Measurements from ENCODE around the gene CCNDBP1. TPM values are rescaled to one million over a fixed set of nuclear protein-coding genes. Genes with fewer than 3 reads are reported as not detected.

Gene CCNDBP1
- total and polyA plus RNA-seq, 2 experiments from 2014 or later, result 23.9 to 33.5 TPM

- no peak for ATAC-seq
- H3K4me3 Mint-ChIP-seq, result no peak overlapping the region
- H3K4me3 ChIP-seq, result no peak overlapping the region
These were observed 20.9 kb downstream of the CCNDBP1 start for GRCh38 chr15:43206054-43206453.

More at GRCh38 chr15:43206054-43206453, 20.9 kb downstream of the CCNDBP1 start:
- H3K9me3 Mint-ChIP-seq, result no peaks in the 10 kb centered on the region
- peaks cover 11% of the 10 kb centered on the region for H3K4me1 Mint-ChIP-seq
- no peak overlapping the region for H3K27ac Mint-ChIP-seq
- Histone ChIP-seq H3K27me3 (ENCODE audit: insufficient read depth) (no peaks in the 10 kb centered on the region), H3K27ac (ENCODE audit: low read depth) (no peak overlapping the region), H3K9me2 (ENCODE audit: insufficient read depth) (no peaks in the 10 kb centered on the region), H3K4me1 (ENCODE audit: insufficient read depth) (no peaks in the 10 kb centered on the region), H3F3A (replicated peaks; ENCODE audit: low read depth) (no peaks in the 10 kb centered on the region), H3K79me2 (replicated peaks; ENCODE audit: insufficient read depth) (no peaks in the 10 kb centered on the region), H3K4me2 (no peak overlapping the region), H4K20me1 (replicated peaks; ENCODE audit: insufficient read depth) (no peaks in the 10 kb centered on the region), H3K36me3 (ENCODE audit: insufficient read depth) (no peaks in the 10 kb centered on the region), H2AFZ (no peak overlapping the region)
- peaks cover 14% of the 10 kb centered on the region for H3K27me3 Mint-ChIP-seq (ENCODE audit: insufficient read depth, low read depth, poor library complexity)
- no peaks in the 10 kb centered on the region for H3K36me3 Mint-ChIP-seq (ENCODE audit: low read depth)
- TF ChIP-seq EZH2phosphoT487 (IDR thresholded peaks at IDR 0.05; ENCODE audit: unreplicated experiment) (no peak), POLR2AphosphoS5 (IDR thresholded peaks at IDR 0.05; ENCODE audit: low read depth) (no peak), CREB1 (CRISPR knock-in tag; IDR thresholded peaks at IDR 0.05; ENCODE audit: low read depth) (no peak), CTCF (conservative IDR thresholded peaks at IDR 0.05; ENCODE audit: low read depth in 2 of 2) (no peak), STAT1 (IDR thresholded peaks at IDR 0.05; ENCODE audit: unreplicated experiment) (no peak), JUNB (IDR thresholded peaks at IDR 0.05; ENCODE audit: unreplicated experiment) (no peak), EZH2 (IDR thresholded peaks at IDR 0.05; ENCODE audit: low read depth, unreplicated experiment) (no peak), ZNF331 (CRISPR knock-in tag; IDR thresholded peaks at IDR 0.05; ENCODE audit: low read depth) (no peak)
- TF ChIP-seq, protein P1, sequence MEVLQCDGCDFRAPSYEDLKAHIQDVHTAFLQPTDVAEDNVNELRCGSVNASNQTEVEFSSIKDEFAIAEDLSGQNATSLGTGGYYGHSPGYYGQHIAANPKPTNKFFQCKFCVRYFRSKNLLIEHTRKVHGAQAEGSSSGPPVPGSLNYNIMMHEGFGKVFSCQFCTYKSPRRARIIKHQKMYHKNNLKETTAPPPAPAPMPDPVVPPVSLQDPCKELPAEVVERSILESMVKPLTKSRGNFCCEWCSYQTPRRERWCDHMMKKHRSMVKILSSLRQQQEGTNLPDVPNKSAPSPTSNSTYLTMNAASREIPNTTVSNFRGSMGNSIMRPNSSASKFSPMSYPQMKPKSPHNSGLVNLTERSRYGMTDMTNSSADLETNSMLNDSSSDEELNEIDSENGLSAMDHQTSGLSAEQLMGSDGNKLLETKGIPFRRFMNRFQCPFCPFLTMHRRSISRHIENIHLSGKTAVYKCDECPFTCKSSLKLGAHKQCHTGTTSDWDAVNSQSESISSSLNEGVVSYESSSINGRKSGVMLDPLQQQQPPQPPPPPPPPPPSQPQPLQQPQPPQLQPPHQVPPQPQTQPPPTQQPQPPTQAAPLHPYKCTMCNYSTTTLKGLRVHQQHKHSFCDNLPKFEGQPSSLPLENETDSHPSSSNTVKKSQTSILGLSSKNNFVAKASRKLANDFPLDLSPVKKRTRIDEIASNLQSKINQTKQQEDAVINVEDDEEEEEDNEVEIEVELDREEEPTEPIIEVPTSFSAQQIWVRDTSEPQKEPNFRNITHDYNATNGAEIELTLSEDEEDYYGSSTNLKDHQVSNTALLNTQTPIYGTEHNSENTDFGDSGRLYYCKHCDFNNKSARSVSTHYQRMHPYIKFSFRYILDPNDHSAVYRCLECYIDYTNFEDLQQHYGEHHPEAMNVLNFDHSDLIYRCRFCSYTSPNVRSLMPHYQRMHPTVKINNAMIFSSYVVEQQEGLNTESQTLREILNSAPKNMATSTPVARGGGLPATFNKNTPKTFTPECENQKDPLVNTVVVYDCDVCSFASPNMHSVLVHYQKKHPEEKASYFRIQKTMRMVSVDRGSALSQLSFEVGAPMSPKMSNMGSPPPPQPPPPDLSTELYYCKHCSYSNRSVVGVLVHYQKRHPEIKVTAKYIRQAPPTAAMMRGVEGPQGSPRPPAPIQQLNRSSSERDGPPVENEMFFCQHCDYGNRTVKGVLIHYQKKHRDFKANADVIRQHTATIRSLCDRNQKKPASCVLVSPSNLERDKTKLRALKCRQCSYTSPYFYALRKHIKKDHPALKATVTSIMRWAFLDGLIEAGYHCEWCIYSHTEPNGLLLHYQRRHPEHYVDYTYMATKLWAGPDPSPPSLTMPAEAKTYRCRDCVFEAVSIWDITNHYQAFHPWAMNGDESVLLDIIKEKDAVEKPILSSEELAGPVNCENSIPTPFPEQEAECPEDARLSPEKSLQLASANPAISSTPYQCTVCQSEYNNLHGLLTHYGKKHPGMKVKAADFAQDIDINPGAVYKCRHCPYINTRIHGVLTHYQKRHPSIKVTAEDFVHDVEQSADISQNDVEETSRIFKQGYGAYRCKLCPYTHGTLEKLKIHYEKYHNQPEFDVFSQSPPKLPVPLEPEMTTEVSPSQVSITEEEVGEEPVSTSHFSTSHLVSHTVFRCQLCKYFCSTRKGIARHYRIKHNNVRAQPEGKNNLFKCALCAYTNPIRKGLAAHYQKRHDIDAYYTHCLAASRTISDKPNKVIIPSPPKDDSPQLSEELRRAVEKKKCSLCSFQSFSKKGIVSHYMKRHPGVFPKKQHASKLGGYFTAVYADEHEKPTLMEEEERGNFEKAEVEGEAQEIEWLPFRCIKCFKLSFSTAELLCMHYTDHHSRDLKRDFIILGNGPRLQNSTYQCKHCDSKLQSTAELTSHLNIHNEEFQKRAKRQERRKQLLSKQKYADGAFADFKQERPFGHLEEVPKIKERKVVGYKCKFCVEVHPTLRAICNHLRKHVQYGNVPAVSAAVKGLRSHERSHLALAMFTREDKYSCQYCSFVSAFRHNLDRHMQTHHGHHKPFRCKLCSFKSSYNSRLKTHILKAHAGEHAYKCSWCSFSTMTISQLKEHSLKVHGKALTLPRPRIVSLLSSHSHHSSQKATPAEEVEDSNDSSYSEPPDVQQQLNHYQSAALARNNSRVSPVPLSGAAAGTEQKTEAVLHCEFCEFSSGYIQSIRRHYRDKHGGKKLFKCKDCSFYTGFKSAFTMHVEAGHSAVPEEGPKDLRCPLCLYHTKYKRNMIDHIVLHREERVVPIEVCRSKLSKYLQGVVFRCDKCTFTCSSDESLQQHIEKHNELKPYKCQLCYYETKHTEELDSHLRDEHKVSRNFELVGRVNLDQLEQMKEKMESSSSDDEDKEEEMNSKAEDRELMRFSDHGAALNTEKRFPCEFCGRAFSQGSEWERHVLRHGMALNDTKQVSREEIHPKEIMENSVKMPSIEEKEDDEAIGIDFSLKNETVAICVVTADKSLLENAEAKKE (CRISPR knock-in tag; IDR thresholded peaks at IDR 0.05), result no peak
- DNase-seq (ENCODE audit: low spot score), result no peak
